OCI-LY3 (cell line): ENCODE measurements around the gene SMIM30.

Source experiments
- EZH2phosphoT487 ChIP-seq: fragments of 200-600 bp; shearing (Covaris generic); IDR thresholded peaks from 2 replicates; pipeline ENCODE4 v1.6.1; 2018; ENCODE audit warnings: antibody characterized with exemption, mixed run types, low read depth
- TF ChIP-seq, protein P1 (sequence below): fragments of 200-600, 300-600 bp; sonication (generic); IDR thresholded peaks from 2 replicates; pipeline ENCODE4 v1.5.1; 2014; ENCODE audit warnings: antibody characterized with exemption, low read length, low read depth

DNA sequence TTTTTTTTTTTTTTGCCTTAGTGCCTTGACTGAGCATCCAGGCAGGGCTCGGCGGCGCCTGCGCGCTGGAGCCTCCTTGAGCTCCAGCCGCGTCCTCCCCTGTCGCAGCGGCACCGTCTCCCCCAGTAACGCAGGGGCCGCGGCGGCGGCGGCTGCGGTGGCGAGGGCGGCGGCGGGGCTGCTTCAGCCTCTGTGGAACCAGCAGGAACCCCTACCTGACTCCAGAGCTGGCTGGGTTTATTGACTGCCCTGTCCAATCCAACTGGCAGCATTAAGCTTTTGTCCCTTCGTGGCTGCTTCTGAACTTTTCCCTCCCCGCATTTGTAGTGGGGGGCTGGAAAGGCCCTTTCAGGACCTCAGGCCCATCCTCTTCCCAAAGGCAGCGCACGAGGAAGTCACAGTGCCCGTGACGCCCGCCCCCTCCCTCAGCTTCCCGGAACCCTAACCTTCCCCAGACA, 31.9 kb downstream of the SMIM30 start, which contains the start of gene GPR85:
- TF ChIP-seq, protein P1, sequence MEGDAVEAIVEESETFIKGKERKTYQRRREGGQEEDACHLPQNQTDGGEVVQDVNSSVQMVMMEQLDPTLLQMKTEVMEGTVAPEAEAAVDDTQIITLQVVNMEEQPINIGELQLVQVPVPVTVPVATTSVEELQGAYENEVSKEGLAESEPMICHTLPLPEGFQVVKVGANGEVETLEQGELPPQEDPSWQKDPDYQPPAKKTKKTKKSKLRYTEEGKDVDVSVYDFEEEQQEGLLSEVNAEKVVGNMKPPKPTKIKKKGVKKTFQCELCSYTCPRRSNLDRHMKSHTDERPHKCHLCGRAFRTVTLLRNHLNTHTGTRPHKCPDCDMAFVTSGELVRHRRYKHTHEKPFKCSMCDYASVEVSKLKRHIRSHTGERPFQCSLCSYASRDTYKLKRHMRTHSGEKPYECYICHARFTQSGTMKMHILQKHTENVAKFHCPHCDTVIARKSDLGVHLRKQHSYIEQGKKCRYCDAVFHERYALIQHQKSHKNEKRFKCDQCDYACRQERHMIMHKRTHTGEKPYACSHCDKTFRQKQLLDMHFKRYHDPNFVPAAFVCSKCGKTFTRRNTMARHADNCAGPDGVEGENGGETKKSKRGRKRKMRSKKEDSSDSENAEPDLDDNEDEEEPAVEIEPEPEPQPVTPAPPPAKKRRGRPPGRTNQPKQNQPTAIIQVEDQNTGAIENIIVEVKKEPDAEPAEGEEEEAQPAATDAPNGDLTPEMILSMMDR = no peak
- TF ChIP-seq EZH2phosphoT487 = no peak
